GM23338 (cell line): ENCODE data around the gene PPP6R2. TPM values are rescaled to one million over a fixed set of nuclear protein-coding genes. Genes with fewer than 3 reads are reported as not detected.

Source experiments
- ATAC-seq: fragments of 200-7000 bp; cut with Tn5 transposase; 3 replicates; pipeline ENCODE4 v1.9.1; 2020
- DNase-seq: peaks from one replicate; pipeline ENCODE4 v3.0.0-alpha.2; 2015; ENCODE audit warnings: low spot score
- H2AFZ ChIP-seq: fragments of 200-600 bp; sonication (generic); 2 replicates; pipeline ENCODE4 v1.8.0; 2016; ENCODE audit warnings: antibody characterized with exemption, mild to moderate bottlenecking, moderate library complexity
- H3F3A ChIP-seq: fragments of 200-600 bp; sonication (generic); replicated peaks from 2 replicates; pipeline ENCODE4 v1.8.0; 2017; ENCODE audit warnings: antibody characterized with exemption, mixed run types, low read depth
- H3K27ac ChIP-seq: fragments of 200-600 bp; sonication (generic); 2 replicates; pipeline ENCODE4 v1.6.1; 2016; ENCODE audit warnings: low read depth
- H3K27me3 ChIP-seq: fragments of 200-600 bp; sonication (generic); 2 replicates; pipeline ENCODE4 v1.8.0; 2016; ENCODE audit warnings: mild to moderate bottlenecking, mixed run types, moderate library complexity; ENCODE audit not compliant: insufficient read depth
- H3K36me3 ChIP-seq: fragments of 200-600 bp; sonication (generic); 2 replicates; pipeline ENCODE4 v1.8.0; 2016; ENCODE audit warnings: mild to moderate bottlenecking; ENCODE audit not compliant: insufficient read depth
- H3K4me1 ChIP-seq: fragments of 200-600 bp; sonication (generic); 2 replicates; pipeline ENCODE4 v1.8.0; 2016; ENCODE audit warnings: mild to moderate bottlenecking, moderate library complexity; ENCODE audit not compliant: insufficient read depth
- H3K4me2 ChIP-seq: fragments of 200-600 bp; sonication (generic); 2 replicates; pipeline ENCODE4 v1.7.1; 2017; ENCODE audit warnings: mixed run types
- H3K4me3 ChIP-seq: fragments of 200-600 bp; sonication (generic); 2 replicates; pipeline ENCODE4 v1.6.1; 2016; ENCODE audit warnings: mixed run types
- H3K79me2 ChIP-seq: fragments of 200-600 bp; sonication (generic); replicated peaks from 2 replicates; pipeline ENCODE4 v1.8.0; 2017; ENCODE audit warnings: mild to moderate bottlenecking; ENCODE audit not compliant: insufficient read depth
- H3K9me2 ChIP-seq: fragments of 200-600 bp; sonication (generic); 2 replicates; pipeline ENCODE4 v1.8.0; 2017; ENCODE audit not compliant: insufficient read depth
- H4K20me1 ChIP-seq: fragments of 200-600 bp; sonication (generic); replicated peaks from 2 replicates; pipeline ENCODE4 v1.8.0; 2017; ENCODE audit warnings: mild to moderate bottlenecking; ENCODE audit not compliant: insufficient read depth
- H3K27ac Mint-ChIP-seq: 2 replicates; pipeline ENCODE4 v1.8.0; 2020; ENCODE audit warnings: inconsistent platforms, mild to moderate bottlenecking, moderate library complexity, mixed read lengths
- H3K27me3 Mint-ChIP-seq: 3 replicates; pipeline ENCODE4 v1.8.0; 2022; ENCODE audit warnings: low read depth, mild to moderate bottlenecking, moderate library complexity, mixed read lengths, inconsistent platforms; ENCODE audit not compliant: insufficient read depth, poor library complexity
- H3K36me3 Mint-ChIP-seq: 3 replicates; pipeline ENCODE4 v1.8.0; 2021; ENCODE audit warnings: low read depth, mild to moderate bottlenecking, inconsistent platforms, moderate library complexity, mixed read lengths
- H3K4me1 Mint-ChIP-seq: 3 replicates; pipeline ENCODE4 v1.8.0; 2020; ENCODE audit warnings: mild to moderate bottlenecking, inconsistent platforms, mixed read lengths
- H3K4me3 Mint-ChIP-seq: 3 replicates; pipeline ENCODE4 v1.8.0; 2021; ENCODE audit warnings: moderate library complexity, mild to moderate bottlenecking, inconsistent platforms, mixed read lengths
- H3K9me3 Mint-ChIP-seq: 3 replicates; pipeline ENCODE4 v1.8.0; 2020; ENCODE audit warnings: moderate library complexity, mild to moderate bottlenecking, inconsistent platforms, mixed read lengths
- CREB1 ChIP-seq: fragments of 250-450 bp; sonication (Bioruptor Pico); IDR thresholded peaks from 2 replicates; pipeline ENCODE4 v1.5.0; 2020; ENCODE audit warnings: low read depth, mild to moderate bottlenecking, moderate library complexity
- EZH2 ChIP-seq: fragments of 200-600 bp; sonication (generic); IDR thresholded peaks from one replicate; pipeline ENCODE4 v1.8.0; 2017; ENCODE audit warnings: antibody characterized with exemption, mild to moderate bottlenecking, low read depth; ENCODE audit not compliant: unreplicated experiment
- EZH2phosphoT487 ChIP-seq: fragments of 200-600 bp; sonication (generic); IDR thresholded peaks from one replicate; pipeline ENCODE4 v1.8.1; 2018; ENCODE audit warnings: antibody characterized with exemption; ENCODE audit not compliant: unreplicated experiment
- JUNB ChIP-seq: IDR thresholded peaks from one replicate; pipeline ENCODE4 v1.6.1; 2016; ENCODE audit warnings: antibody characterized with exemption; ENCODE audit not compliant: unreplicated experiment
- NANOG ChIP-seq: IDR thresholded peaks from 2 replicates; pipeline ENCODE4 v1.6.1; 2016; ENCODE audit warnings: antibody characterized with exemption, borderline replicate concordance
- POLR2AphosphoS5 ChIP-seq: IDR thresholded peaks from 2 replicates; pipeline ENCODE4 v1.6.1; 2016; ENCODE audit warnings: antibody characterized with exemption, low read depth
- STAT1 ChIP-seq: IDR thresholded peaks from one replicate; pipeline ENCODE4 v1.6.1; 2016; ENCODE audit warnings: antibody characterized with exemption; ENCODE audit not compliant: unreplicated experiment
- ZNF114 ChIP-seq: fragments of 250-450 bp; sonication (Bioruptor Pico); IDR thresholded peaks from 2 replicates; pipeline ENCODE4 v1.5.0; 2020; ENCODE audit warnings: mild to moderate bottlenecking, moderate library complexity
- ZNF331 ChIP-seq: fragments of 250-450 bp; sonication (Bioruptor Pico); IDR thresholded peaks from 2 replicates; pipeline ENCODE4 v1.5.0; 2020; ENCODE audit warnings: low read depth, mild to moderate bottlenecking, moderate library complexity
- polyA plus RNA-seq: library from polyadenylated mRNA; unstranded; fragments of >200 nt; fragmentation: Nextera tagmentation; extraction: Ambion mirVana; gene quantifications from 2 replicates; pipeline ENCODE4 v1.2.1, GENCODE V29; 2016
- total RNA-seq: library from RNA; depleted of rRNA; stranded (reverse); fragments of >200 nt; shearing (Covaris generic); gene quantifications from 2 replicates; pipeline ENCODE4 v1.2.3, GENCODE V29; 2014
- TF ChIP-seq, protein P1 (sequence below): IDR thresholded peaks from 2 replicates; pipeline ENCODE4 v1.6.1; 2016; ENCODE audit warnings: antibody characterized with exemption
- TF ChIP-seq, protein P2 (sequence below), 2 experiments: fragments of 200-600 bp in 1 of 2; sonication (generic) in 1 of 2; conservative IDR thresholded peaks; 2 replicates each; pipeline versions ENCODE4 v1.5.1 to v1.6.1; 2016 to 2017; ENCODE audit warnings: antibody characterized with exemption in 2 of 2, low read depth in 2 of 2, mild to moderate bottlenecking in 2 of 2, moderate library complexity in 1 of 2
- TF ChIP-seq, protein P3 (sequence below): fragments of 250-450 bp; sonication (Bioruptor Pico); IDR thresholded peaks from 2 replicates; pipeline ENCODE4 v1.5.0; 2020; ENCODE audit warnings: mild to moderate bottlenecking, moderate library complexity
- TF ChIP-seq, protein P4 (sequence below): IDR thresholded peaks from one replicate; pipeline ENCODE4 v1.6.1; 2018; ENCODE audit warnings: antibody characterized with exemption; ENCODE audit not compliant: unreplicated experiment

Gene PPP6R2
- total and polyA plus RNA-seq, 2 experiments from 2014 or later: 11.9 to 45.8 TPM

DNA sequence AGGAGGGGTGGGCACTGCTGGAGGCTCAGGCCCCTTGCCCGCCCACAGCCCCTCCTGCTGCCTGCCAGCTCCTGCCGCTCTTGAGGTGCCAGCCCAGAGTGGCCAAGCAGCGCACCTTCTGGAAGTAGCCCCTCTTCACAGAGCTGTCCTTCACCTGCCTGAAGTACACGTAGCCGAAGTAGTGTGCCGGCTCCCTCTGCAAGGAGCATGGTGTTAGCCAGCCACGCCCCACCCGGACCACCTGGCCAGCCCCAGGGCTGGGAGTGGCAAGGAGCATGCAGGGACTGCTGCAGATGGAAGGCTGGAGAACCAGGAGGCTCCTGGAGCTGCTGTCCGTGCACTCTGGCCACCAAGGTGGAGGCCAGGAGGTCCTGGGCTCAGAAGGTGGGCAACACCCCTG is 25.9 kb upstream of the PPP6R2 start:
- H3K36me3 ChIP-seq: no peaks in the 10 kb centered on the region
- H3K36me3 Mint-ChIP-seq: no peaks in the 10 kb centered on the region; the same call in 2 of the 3 replicates
- no peaks in the 10 kb centered on the region for H3K27me3 ChIP-seq
- no peak for ATAC-seq
- no peaks in the 10 kb centered on the region for H3K9me3 Mint-ChIP-seq
- H3F3A ChIP-seq: no peaks in the 10 kb centered on the region
- no peaks in the 10 kb centered on the region for H3K4me1 ChIP-seq
- no peak overlapping the region for H3K4me3 Mint-ChIP-seq
- no peaks in the 10 kb centered on the region for H3K9me2 ChIP-seq
- peaks cover 6% of the 10 kb centered on the region for H3K4me1 Mint-ChIP-seq
- no peak overlapping the region for H3K4me2 ChIP-seq
- no peak overlapping the region for H3K27ac ChIP-seq
- TF ChIP-seq JUNB (no peak), EZH2 (no peak), EZH2phosphoT487 (no peak), POLR2AphosphoS5 (no peak), STAT1 (no peak), NANOG (no peak), CREB1 (CRISPR knock-in tag) (no peak), ZNF331 (no peak), ZNF114 (CRISPR knock-in tag) (no peak)
- TF ChIP-seq, protein P1, sequence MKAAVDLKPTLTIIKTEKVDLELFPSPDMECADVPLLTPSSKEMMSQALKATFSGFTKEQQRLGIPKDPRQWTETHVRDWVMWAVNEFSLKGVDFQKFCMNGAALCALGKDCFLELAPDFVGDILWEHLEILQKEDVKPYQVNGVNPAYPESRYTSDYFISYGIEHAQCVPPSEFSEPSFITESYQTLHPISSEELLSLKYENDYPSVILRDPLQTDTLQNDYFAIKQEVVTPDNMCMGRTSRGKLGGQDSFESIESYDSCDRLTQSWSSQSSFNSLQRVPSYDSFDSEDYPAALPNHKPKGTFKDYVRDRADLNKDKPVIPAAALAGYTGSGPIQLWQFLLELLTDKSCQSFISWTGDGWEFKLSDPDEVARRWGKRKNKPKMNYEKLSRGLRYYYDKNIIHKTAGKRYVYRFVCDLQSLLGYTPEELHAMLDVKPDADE: no peak
- TF ChIP-seq, protein P2, sequence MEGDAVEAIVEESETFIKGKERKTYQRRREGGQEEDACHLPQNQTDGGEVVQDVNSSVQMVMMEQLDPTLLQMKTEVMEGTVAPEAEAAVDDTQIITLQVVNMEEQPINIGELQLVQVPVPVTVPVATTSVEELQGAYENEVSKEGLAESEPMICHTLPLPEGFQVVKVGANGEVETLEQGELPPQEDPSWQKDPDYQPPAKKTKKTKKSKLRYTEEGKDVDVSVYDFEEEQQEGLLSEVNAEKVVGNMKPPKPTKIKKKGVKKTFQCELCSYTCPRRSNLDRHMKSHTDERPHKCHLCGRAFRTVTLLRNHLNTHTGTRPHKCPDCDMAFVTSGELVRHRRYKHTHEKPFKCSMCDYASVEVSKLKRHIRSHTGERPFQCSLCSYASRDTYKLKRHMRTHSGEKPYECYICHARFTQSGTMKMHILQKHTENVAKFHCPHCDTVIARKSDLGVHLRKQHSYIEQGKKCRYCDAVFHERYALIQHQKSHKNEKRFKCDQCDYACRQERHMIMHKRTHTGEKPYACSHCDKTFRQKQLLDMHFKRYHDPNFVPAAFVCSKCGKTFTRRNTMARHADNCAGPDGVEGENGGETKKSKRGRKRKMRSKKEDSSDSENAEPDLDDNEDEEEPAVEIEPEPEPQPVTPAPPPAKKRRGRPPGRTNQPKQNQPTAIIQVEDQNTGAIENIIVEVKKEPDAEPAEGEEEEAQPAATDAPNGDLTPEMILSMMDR (conservative IDR thresholded peaks at IDR 0.05; ENCODE audit: low read depth in 2 of 2): no peak
- TF ChIP-seq, protein P3, sequence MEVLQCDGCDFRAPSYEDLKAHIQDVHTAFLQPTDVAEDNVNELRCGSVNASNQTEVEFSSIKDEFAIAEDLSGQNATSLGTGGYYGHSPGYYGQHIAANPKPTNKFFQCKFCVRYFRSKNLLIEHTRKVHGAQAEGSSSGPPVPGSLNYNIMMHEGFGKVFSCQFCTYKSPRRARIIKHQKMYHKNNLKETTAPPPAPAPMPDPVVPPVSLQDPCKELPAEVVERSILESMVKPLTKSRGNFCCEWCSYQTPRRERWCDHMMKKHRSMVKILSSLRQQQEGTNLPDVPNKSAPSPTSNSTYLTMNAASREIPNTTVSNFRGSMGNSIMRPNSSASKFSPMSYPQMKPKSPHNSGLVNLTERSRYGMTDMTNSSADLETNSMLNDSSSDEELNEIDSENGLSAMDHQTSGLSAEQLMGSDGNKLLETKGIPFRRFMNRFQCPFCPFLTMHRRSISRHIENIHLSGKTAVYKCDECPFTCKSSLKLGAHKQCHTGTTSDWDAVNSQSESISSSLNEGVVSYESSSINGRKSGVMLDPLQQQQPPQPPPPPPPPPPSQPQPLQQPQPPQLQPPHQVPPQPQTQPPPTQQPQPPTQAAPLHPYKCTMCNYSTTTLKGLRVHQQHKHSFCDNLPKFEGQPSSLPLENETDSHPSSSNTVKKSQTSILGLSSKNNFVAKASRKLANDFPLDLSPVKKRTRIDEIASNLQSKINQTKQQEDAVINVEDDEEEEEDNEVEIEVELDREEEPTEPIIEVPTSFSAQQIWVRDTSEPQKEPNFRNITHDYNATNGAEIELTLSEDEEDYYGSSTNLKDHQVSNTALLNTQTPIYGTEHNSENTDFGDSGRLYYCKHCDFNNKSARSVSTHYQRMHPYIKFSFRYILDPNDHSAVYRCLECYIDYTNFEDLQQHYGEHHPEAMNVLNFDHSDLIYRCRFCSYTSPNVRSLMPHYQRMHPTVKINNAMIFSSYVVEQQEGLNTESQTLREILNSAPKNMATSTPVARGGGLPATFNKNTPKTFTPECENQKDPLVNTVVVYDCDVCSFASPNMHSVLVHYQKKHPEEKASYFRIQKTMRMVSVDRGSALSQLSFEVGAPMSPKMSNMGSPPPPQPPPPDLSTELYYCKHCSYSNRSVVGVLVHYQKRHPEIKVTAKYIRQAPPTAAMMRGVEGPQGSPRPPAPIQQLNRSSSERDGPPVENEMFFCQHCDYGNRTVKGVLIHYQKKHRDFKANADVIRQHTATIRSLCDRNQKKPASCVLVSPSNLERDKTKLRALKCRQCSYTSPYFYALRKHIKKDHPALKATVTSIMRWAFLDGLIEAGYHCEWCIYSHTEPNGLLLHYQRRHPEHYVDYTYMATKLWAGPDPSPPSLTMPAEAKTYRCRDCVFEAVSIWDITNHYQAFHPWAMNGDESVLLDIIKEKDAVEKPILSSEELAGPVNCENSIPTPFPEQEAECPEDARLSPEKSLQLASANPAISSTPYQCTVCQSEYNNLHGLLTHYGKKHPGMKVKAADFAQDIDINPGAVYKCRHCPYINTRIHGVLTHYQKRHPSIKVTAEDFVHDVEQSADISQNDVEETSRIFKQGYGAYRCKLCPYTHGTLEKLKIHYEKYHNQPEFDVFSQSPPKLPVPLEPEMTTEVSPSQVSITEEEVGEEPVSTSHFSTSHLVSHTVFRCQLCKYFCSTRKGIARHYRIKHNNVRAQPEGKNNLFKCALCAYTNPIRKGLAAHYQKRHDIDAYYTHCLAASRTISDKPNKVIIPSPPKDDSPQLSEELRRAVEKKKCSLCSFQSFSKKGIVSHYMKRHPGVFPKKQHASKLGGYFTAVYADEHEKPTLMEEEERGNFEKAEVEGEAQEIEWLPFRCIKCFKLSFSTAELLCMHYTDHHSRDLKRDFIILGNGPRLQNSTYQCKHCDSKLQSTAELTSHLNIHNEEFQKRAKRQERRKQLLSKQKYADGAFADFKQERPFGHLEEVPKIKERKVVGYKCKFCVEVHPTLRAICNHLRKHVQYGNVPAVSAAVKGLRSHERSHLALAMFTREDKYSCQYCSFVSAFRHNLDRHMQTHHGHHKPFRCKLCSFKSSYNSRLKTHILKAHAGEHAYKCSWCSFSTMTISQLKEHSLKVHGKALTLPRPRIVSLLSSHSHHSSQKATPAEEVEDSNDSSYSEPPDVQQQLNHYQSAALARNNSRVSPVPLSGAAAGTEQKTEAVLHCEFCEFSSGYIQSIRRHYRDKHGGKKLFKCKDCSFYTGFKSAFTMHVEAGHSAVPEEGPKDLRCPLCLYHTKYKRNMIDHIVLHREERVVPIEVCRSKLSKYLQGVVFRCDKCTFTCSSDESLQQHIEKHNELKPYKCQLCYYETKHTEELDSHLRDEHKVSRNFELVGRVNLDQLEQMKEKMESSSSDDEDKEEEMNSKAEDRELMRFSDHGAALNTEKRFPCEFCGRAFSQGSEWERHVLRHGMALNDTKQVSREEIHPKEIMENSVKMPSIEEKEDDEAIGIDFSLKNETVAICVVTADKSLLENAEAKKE: no peak
- TF ChIP-seq, protein P4, sequence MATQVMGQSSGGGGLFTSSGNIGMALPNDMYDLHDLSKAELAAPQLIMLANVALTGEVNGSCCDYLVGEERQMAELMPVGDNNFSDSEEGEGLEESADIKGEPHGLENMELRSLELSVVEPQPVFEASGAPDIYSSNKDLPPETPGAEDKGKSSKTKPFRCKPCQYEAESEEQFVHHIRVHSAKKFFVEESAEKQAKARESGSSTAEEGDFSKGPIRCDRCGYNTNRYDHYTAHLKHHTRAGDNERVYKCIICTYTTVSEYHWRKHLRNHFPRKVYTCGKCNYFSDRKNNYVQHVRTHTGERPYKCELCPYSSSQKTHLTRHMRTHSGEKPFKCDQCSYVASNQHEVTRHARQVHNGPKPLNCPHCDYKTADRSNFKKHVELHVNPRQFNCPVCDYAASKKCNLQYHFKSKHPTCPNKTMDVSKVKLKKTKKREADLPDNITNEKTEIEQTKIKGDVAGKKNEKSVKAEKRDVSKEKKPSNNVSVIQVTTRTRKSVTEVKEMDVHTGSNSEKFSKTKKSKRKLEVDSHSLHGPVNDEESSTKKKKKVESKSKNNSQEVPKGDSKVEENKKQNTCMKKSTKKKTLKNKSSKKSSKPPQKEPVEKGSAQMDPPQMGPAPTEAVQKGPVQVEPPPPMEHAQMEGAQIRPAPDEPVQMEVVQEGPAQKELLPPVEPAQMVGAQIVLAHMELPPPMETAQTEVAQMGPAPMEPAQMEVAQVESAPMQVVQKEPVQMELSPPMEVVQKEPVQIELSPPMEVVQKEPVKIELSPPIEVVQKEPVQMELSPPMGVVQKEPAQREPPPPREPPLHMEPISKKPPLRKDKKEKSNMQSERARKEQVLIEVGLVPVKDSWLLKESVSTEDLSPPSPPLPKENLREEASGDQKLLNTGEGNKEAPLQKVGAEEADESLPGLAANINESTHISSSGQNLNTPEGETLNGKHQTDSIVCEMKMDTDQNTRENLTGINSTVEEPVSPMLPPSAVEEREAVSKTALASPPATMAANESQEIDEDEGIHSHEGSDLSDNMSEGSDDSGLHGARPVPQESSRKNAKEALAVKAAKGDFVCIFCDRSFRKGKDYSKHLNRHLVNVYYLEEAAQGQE: no peak
- no peaks in the 10 kb centered on the region for H4K20me1 ChIP-seq
- no peak overlapping the region for H3K27ac Mint-ChIP-seq
- H3K4me3 ChIP-seq: no peak overlapping the region
- H3K79me2 ChIP-seq: no peaks in the 10 kb centered on the region
- peaks cover 7% of the 10 kb centered on the region for H3K27me3 Mint-ChIP-seq
- no peak overlapping the region for H2AFZ ChIP-seq
- DNase-seq: no peak
